SK-N-SH treated with all-trans-retinoic acid at 6 μM for 48 hours (cell line): ENCODE measurements around the gene MCEE.

Experiments
- CSDC2 ChIP-seq: fragments of 250-450 bp; sonication (Bioruptor Pico); IDR thresholded peaks from 2 replicates; pipeline ENCODE4 v1.5.0; 2020; ENCODE audit warnings: mild to moderate bottlenecking, moderate library complexity
- PATZ1 ChIP-seq: fragments of 250-450 bp; sonication (Bioruptor Pico); IDR thresholded peaks from 2 replicates; pipeline ENCODE4 v1.8.0; 2020; ENCODE audit warnings: mild to moderate bottlenecking, moderate library complexity, borderline replicate concordance
- TCF4 ChIP-seq: fragments of 250-450 bp; sonication (Bioruptor Pico); IDR thresholded peaks from 2 replicates; pipeline ENCODE4 v1.8.0; 2021; ENCODE audit warnings: mild to moderate bottlenecking, moderate library complexity, borderline replicate concordance
- ZC3H10 ChIP-seq: fragments of 250-450 bp; sonication (Bioruptor Pico); IDR thresholded peaks from 2 replicates; pipeline ENCODE4 v1.5.1; 2021; ENCODE audit warnings: mild to moderate bottlenecking, moderate library complexity
- ZFP3 ChIP-seq: fragments of 250-450 bp; sonication (Bioruptor Pico); IDR thresholded peaks from 2 replicates; pipeline ENCODE4 v1.5.0; 2020; ENCODE audit warnings: mild to moderate bottlenecking, moderate library complexity

- no peak for TF ChIP-seq PATZ1 (CRISPR knock-in tag)
- TF ChIP-seq CSDC2 (CRISPR knock-in tag): no peak
- no peak for TF ChIP-seq TCF4 (CRISPR knock-in tag)
- no peak for TF ChIP-seq ZFP3 (CRISPR knock-in tag)
- TF ChIP-seq ZC3H10 (CRISPR knock-in tag): no peak
These were observed 24.2 kb upstream of the MCEE start for GRCh38 chr2:71154279-71154678.
